Measurements from ENCODE around the gene VDAC2.

VDAC2 gene

GRCh38 chr10:75276069-75276872, 65.7 kb downstream of the VDAC2 start:
- DNase-seq: no peak
- intact Hi-C loops (cut with DNase I): no loop called here

- intact Hi-C loops (cut with DNase I): no loop called here
- no peak for DNase-seq
Measured at GRCh38 chr10:75280236-75280635, 69.6 kb downstream of the VDAC2 start.
